HPDE6-E6E7 (cell line): ENCODE results near the gene S1PR3.

ENCODE experiments used
- DNase-seq: peaks from one replicate; pipeline ENCODE4 v3.0.0; 2011; ENCODE audit warnings: missing footprints; ENCODE audit errors: extremely low spot score

Gene S1PR3

DNA sequence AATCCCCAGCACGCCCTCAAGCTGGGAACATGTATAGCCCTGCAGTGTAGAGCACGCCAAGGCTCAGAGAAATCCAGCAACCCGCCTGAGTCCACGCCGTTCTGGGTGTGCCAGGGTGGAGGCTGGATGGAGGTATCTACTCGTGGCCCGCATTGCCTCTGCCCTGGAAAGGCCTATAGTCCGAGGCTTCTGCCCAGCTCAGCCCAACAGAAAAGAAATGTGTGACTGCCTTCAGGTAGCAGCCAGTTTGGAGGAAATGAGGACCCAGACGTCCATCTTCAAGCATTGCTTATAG lies 18.2 kb downstream of the S1PR3 start:
- DNase-seq, result no peak

DNA sequence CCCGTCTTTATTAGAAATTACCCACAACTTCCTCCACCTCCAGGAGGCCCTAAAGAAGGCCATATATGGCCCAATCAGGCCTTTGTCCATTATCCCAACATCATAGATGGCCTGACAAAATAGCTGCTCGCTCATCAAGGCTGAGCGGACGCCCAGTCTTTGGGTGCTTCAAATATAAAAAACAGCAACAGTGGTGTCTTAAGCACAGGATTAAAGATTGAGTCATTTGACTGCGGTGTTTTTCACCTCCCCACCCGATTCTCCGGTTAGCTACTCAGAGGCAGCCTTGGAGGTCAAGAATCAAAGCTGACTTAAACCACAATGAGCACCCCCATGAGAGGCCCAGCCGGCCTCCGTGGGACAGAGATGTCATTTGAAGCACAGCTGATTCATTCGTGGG lies 18.8 kb downstream of the S1PR3 start:
- DNase-seq, result no peak

DNA sequence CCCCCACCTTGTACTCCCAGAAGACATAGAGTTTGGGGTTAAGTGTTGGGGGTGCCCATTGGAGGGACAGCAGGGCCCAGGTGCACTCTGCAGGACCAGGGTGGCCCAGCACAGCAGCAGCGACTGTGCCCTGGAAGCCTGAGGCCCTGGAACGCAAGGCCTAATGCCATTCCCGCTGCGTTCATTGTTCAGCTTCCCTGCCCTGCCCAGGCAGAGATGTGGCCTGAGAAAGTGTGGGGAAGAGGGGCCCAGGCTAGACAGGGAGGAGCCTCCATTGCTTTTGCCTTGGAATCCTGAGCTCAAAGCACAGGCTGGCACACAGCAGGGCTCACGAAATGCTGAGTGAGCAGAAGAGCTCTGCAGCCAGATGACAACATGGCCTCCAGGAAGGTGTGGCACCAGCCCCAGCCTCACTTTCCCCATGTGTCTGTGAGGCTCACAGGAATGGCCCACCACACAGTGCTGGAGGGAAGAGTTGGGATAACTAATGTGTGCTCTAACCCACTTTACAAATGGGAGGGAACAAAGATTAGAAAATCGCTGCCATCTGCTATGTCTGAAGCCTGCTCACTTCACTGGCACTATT lies 19.4 kb downstream of the S1PR3 start:
- no peak for DNase-seq

DNA sequence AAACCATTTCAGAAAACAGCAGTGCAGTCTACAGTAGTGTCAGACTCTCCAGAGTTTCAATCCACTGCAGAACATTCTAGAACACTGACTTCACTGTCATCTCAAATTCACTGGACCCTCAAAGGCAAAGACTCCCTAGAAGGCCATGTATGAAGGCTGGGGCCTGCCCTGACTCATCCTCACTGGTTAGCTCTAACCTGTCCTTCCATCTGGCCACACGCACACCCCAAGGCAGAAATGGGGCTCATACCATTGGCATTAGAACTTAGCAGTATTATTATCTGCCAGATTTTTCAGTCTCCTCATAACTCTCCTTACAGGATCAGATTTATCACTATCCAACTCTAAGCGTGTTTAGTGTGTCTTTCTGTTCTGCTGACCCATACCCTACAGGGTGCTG lies 20.4 kb downstream of the S1PR3 start:
- DNase-seq, result no peak

DNA sequence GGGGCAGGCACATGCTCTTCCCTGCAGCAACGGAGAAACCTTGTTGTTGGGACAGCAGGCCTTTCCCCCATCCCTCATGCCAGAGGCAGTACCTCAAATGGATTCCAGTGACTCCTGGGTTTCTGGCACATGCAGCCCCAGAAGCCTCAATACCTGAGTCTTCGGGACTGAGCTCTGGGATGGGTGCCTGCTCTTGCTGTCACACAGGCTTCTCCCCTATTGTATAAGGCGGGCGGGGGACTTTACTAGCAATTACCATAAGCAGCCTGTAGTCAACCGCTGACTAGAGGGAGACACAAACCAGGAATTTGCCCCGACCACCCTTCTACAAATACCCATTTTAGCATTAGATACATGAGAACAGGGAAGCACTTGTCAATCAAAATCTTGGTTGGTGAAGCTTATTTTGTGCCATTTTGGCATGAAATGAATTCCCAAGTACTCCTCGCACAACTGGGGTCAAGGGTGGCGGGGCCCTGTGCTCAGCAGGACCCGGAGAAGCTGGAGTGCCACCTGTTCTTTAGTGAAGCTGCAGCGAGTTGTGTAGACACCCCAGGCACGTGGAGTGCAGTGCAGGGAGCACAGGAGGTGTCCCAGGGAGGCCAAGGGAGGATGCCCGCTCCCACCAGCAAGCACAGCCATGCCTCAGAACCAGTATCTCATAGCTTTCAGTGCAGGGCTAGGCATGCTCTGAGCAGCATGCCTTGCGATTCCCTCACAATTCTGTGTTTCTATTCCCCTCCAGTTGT lies 21.2 kb downstream of the S1PR3 start:
- no peak for DNase-seq

DNA sequence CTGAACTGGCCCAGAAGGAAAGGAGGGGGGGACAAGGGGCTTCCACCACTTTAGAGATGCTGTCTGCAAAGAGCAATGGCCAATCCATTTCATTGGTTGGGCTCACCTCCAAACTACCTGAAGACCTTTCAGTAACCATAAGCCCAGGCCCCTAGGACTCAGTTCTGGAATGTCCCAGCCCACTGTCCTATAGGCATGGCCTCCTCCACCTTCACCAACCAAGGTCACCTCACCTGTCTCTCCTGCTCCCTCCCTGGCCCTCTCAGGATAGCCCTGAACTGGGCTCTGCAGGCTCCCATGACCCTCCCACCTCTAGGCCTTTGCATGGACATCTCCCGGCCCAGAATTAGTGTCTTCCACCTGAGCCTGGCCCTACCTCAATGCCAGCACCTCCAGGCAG lies 22.4 kb downstream of the S1PR3 start:
- no peak for DNase-seq

DNA sequence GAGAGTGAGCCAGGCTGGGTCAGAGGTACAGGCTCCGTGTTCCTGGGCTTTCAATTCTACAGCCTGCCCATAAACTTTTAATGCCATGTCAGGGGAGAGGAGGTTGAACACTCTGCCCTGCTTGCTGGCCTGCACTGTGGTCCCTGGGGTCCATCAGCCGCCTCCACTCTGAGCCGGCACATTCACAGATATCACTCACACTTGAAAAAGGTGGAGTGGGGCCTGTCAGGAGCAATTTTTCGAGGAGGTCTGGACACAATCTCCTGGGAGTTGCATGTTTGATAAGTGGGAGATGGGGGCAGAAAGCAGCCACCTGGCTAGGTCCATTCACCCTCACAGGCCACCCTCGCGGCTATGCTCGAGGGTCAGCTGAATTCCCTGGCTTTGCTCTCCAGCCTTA lies 22.9 kb downstream of the S1PR3 start:
- DNase-seq, result no peak

DNA sequence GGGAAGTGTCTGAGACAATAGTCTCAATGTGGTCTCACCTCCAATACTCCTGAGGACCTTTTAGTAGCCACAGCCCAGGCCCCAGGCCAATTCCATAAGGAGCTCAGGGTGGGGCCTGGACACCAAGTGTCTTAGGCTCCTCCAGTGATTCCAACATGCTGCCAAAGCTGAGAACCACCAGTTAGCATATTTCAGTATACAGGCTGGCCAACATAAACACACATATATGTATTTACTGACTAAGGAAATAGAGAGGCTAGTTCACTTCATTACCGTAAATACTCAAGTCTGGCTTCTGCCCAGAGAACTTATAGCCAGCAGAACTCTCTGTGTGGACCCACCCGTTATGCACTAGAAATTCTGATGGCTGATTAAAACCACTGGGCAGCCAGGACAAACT lies 24.1 kb downstream of the S1PR3 start:
- no peak for DNase-seq

DNA sequence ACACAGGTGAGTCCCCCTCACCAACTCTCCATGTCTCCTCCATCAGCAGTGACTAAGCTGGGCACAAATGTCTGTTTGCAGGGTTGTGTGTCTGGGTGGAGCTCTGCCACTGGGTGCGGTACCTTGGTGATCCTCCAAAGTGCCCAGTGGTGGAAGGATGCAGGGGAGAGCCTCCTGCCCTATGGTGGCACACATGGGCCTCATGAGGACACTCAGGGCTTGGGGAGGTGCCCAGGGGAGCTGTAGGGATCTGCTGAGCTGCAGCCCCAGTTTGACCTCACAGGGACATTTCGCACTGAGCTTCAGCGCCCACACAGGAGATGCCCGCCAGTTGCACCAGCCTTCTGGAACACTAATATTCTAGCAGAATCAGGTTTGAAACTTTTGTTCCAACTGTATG lies 29.5 kb downstream of the S1PR3 start:
- no peak for DNase-seq

DNA sequence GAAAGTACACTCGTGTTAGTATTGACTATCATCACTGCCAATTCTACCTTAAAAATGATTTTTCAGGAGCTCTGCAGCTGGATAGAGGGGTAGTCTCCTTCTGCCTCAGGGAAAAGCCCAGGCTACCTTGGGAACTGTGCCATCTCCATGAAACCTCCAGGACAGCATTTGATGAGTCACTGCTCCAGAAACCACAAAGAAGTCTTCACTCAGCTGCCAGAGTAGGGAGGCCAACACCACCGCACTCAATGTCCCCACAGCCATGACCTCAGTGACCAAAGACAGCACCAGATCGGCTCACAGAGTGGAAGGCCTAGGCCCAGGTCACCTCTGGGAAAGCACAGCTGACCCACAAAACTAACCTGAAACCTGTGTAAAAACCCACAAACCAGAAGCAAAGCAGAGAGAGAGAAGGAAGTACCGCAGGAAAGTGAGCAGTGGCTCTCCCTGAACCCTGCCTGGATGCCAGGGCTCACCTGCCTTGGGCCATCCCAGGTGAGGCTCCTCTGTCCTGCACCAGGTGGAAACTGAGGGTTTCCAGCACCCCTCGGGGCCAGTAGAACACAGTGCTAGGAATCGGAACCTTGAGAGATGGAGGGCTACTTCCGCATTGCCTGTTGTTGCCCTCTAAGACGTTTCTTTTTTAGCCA lies 30.0 kb downstream of the S1PR3 start:
- DNase-seq, result peak; percentile 21

DNA sequence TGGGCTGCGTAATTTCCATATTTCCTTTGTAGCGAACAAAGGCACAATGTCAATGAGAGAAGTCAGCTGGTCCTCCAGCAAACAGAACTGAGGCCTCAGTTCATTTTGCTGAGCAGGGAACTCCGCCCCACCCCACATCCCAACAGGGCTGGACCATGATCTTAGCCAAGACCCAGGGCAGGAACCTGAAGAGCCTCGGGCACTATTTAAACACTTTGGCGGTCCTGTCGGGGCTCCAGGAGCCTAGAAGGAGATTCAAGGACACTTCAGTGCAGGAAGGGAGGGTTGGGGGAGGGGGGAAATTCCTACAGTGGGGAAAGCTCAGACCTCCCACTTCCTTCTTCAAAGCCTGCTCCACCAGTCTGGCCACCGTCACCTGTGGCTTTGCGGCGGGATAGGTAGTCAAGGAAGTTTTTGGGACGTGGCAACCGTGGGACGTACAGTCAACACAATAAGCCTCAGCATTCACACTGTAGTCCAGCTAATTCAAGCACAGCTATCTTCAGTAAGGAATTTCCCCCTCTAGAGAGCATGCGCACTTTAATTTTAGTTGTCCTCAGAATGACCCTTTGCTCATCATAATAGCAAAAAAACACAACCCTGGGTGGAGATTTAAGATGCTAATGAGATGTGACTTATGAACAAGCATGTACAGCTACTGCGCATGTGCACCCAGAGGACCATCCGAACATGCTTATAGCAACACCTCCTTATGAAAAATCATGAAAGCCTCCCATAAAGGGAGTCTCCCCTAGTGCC lies 30.9 kb downstream of the S1PR3 start:
- no peak for DNase-seq

DNA sequence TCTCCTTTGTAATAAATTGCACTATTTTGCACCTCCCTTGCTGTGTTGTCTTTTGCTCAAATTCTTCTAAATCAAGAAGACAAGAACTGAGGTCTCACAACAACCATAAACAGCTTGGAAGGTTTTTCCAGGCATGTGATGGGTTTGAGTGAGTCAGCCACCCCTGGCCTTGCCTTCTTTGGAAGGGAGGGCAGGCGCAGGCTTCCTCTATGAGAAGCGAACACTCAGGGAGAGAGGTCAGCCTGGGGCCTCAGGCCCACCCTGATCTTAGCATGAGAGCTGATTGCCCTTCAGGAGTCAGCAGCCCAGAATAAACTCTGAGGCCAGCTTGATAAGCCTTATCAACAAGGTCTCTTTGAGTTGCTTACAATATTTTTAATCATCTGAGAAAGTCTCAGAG lies 31.6 kb downstream of the S1PR3 start:
- no peak for DNase-seq

DNA sequence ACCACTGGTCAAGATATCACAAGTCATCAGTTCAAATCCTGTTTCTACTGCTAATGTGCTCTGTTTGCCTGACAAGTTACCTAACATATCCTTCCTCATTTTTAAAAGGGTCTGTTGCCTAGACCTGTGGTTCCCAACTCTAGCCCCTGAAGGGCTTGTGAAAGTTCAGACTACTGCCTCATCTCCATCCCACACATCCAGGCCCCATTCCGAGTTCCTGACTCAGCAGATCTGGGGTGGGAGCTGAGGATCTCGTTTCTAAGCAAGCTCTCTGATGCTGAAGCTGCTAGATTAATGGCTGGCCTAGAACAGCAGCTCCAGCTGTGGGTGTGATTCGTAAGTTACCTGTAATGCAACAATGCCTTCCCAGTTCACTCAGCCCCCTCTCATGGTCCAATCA lies 32.5 kb downstream of the S1PR3 start:
- DNase-seq, result no peak

DNA sequence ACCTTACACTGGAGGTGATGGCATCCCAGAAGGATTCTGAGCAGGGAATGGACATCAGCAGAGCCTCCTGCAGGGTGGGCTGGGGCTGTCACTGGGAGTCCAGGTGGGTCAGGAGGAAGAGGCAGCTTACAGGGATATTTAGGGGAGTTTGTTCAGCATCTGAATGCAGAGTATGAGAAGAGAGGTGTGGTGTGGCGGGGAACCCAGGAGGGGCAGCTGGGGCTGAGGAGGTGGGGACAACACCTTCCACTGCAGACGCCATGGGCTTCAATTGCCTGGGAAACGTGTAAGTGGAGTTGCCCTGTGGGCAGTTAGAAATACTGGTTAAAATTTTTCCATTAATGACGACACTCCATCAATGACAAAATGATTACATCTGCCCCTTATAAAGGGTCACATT lies 33.5 kb downstream of the S1PR3 start:
- DNase-seq, result no peak

DNA sequence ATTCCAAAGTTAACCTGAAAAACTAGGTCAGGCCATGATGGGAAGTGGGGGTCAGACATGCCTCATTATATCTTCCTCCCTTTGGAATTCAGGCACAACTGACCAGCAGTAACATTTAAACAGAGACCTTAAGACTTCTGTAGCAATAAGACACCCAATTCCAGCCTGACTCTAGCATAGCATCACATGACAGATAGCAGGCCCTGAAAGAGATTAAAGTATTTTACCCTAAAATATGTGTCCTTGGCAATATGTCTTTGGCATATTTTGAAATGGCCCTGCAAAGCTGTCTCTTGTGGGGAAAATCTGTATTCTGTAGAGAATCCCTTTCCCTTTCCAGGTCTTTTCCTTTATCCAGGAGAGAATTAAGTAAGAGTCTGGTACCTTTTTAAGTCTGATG lies 34.3 kb downstream of the S1PR3 start:
- DNase-seq, result no peak

DNA sequence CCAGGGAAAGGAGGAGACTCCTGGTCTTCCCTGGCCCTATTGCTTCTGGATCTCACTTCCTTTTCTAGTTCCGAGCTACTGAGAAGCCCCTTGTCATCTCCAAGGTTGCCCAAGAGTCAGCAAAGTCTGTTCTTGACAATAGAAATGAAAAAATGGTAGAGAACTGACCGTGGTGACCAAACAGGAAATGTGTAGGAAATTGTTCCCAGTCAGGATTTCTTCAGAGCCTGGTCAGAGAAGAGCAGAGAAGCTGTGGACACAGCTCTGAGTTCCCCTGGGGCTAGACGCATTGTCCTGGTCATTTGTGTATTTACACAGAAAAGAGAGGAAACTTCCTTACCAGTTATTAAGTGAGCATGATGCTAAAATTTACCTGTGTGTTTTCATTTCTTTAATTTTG lies 35.6 kb downstream of the S1PR3 start:
- no peak for DNase-seq

DNA sequence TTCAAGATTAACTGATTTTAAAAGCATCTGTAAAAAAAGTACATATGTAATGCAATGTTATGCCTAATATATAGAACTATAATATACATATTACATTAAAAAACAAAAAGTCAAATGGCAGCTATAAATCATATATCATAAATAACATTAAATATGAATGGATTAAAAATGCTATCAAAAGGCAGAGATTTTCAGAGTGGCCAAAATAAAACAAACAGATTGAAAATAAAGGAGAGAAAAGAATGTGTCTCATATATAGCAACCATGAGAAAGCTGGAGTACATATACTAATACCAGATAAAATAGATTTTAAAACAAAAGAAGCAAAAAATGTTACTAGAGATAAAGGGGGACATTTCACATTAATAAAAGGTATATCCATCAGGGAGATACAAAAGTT lies 38.5 kb downstream of the S1PR3 start:
- DNase-seq, result no peak

DNA sequence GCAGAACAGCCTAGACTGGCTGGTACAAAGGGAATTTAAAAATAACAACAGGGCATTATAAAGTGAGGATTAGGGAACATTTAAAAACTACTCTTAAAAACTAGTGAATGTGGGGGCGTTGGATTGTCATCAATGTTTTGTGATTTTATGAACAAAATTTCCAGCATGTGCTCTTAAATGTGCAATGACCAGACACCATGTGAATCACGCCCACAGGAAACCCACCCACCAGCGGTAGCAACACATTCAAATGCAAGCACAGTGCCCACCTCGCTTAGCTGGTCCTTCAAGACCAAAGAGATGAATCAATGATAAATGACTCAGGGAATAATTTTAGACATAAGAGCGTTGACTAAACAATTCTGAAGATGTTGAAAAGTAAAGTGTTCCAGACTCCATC lies 40.9 kb downstream of the S1PR3 start:
- no peak for DNase-seq

DNA sequence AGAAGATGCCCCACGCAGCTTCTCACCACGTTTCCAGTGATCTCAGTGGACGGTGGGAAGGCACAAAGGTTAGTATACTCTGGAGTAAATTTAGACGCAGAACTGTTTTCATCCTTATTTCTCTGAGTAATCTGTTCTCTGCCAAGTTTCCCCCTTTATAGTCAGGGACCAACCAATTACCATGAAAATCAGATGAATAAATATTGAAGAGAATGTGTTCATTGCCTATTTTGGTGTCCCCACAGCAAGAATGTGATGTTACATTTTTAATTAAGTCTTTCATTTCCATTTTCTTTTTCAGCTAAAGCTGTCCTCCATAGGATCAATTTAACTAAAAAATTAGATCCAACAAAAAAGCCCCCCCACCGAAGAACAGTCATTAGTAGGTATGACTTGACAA lies 41.4 kb downstream of the S1PR3 start:
- no peak for DNase-seq

DNA sequence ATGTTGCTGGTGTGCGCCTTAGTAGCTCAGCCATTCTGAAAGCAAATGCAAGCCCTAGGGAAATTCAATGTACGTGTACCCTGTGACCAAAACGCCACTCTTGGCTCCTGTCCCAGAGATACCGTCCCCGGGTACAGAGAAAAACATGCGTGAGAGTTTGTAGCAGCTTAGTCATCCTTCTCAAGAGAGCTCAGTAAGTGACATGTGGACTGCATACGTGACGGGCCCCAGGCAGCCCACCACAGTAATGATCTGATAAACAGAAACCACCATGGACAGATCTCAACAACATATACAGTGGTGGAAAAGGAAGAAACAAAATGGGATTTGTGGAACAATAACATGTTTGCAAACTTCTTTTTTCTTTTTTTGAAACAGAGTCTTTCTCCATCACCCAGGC lies 45.1 kb downstream of the S1PR3 start:
- DNase-seq, result no peak

DNA sequence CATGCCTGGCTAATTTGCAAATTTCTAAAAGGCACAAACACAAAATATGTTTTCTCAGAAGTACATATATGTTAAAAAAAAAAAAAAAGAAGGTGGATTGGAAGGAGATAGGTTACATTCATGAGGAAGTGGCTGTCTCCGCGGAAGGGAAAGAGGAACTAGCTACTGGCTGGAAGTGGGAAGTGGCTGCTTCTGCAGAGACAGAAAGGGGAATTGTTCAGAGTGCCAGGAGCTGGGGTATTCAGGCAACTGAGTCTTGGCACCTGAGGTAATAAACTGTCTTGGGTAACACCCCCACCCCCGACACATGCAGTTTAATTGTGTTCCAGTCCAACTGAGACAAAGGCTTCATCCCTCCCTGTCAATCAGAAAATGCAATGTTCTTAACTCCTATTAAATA lies 45.6 kb downstream of the S1PR3 start:
- DNase-seq, result no peak

DNA sequence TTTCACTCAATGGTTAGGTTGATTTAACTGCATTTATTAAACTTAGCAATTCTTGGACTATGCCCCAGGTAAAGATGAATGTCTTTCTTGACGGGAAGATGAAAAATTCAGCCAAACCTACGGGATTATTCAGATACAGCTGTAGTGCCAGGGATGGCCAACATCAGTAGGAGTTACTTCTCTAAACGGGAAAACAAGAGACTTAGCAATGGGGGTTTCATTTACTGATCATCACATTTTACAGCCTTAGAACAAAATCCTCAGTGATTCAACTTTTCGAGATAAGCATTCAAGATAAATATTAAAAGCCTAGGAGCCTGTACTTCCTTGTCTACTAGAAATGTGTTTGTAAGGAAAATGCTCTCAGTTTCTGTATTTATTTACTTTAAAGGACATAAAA lies 46.1 kb downstream of the S1PR3 start:
- DNase-seq, result no peak

DNA sequence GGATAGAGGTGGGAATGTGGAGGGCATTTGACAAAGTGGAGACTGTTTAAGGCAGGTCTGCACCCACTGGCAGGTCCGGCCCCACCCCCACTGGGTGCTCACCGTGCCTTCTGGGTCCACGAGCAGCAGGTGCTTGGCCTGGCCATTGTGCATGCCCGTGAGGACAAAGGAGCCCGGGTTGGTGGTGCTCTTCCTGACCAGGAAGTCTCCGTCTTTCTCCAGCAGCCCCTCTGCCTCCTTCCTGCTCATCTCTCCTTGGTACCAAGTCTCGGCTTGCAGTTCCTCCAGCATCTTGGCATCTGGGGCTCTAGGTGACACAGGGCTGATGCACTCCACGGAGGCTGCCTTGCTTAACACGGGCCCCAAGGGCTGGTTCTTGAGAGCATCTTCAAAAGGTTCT lies 46.6 kb downstream of the S1PR3 start:
- DNase-seq, result no peak
